Liver (tissue), 9 donors: ENCODE data around the gene SIRT4. TPM values are rescaled to one million over a fixed set of nuclear protein-coding genes. Genes with fewer than 3 reads are reported as not detected.

Experiments
- DNase-seq: peaks from one replicate; pipeline ENCODE4 v3.0.0-alpha.2; 2017; ENCODE audit warnings: low spot score
- H3K27ac ChIP-seq, 2 donors: one replicate each; pipeline ENCODE4 v1.7.0; 2013; ENCODE audit warnings: inconsistent platforms in 2 of 2, low read length in 2 of 2, control low read depth in 1 of 2, low read depth in 1 of 2, mild to moderate bottlenecking in 1 of 2
- H3K27me3 ChIP-seq, 4 donors: one replicate each; pipeline versions ENCODE4 v1.6.1 to v1.7.0; 2013; ENCODE audit warnings: low read length in 3 of 4, inconsistent platforms in 1 of 4, mild to moderate bottlenecking in 1 of 4, moderate library complexity in 1 of 4; ENCODE audit not compliant: control insufficient read depth in 4 of 4, insufficient read depth in 4 of 4
- H3K36me3 ChIP-seq, 4 donors: one replicate each; pipeline versions ENCODE4 v1.6.1 to v1.7.0; 2013; ENCODE audit warnings: low read length in 3 of 4, mild to moderate bottlenecking in 3 of 4, low read depth in 1 of 4, moderate library complexity in 1 of 4; ENCODE audit not compliant: control insufficient read depth in 4 of 4, insufficient read depth in 3 of 4
- H3K4me1 ChIP-seq, 4 donors: one replicate each; pipeline versions ENCODE4 v1.6.1 to v1.7.0; 2013; ENCODE audit warnings: low read length in 3 of 4, mild to moderate bottlenecking in 3 of 4, moderate library complexity in 1 of 4; ENCODE audit not compliant: control insufficient read depth in 4 of 4, insufficient read depth in 4 of 4
- H3K4me3 ChIP-seq, 3 donors: one replicate each; pipeline versions ENCODE4 v1.6.1 to v1.7.0; 2013; ENCODE audit warnings: low read length in 3 of 3, control low read depth in 1 of 3, low read depth in 1 of 3, mild to moderate bottlenecking in 1 of 3
- H3K9ac ChIP-seq, 2 donors: one replicate each; pipeline ENCODE4 v1.7.0; 2013; ENCODE audit warnings: low read length in 2 of 2, mild to moderate bottlenecking in 2 of 2, moderate library complexity in 2 of 2, control low read depth in 1 of 2, low read depth in 1 of 2
- H3K9me3 ChIP-seq, 4 donors: one replicate each; pipeline versions ENCODE4 v1.6.1 to v1.7.0; 2013; ENCODE audit warnings: low read length in 3 of 4; ENCODE audit not compliant: control insufficient read depth in 4 of 4
- EGR1 ChIP-seq, 2 donors: IDR thresholded peaks; 2 replicates each; pipeline ENCODE4 v1.6.1; 2016 to 2018; ENCODE audit warnings: antibody characterized with exemption in 2 of 2, low read depth in 2 of 2
- FOXA1 ChIP-seq: IDR thresholded peaks from 2 replicates; pipeline ENCODE4 v1.6.1; 2016; ENCODE audit warnings: antibody characterized with exemption
- FOXA2 ChIP-seq: IDR thresholded peaks from 2 replicates; pipeline ENCODE4 v1.6.1; 2016; ENCODE audit warnings: antibody characterized with exemption
- GABPA ChIP-seq, 2 donors: IDR thresholded peaks in 1 of 2; conservative IDR thresholded peaks in 1 of 2; 2 replicates each; pipeline ENCODE4 v1.6.1; 2016; ENCODE audit warnings: antibody characterized with exemption in 2 of 2, mild to moderate bottlenecking in 1 of 2, moderate library complexity in 1 of 2
- HNF4A ChIP-seq, 2 donors: conservative IDR thresholded peaks; 2 replicates each; pipeline ENCODE4 v1.6.1; 2016; ENCODE audit warnings: antibody characterized with exemption in 2 of 2, mild to moderate bottlenecking in 2 of 2
- HNF4G ChIP-seq: IDR thresholded peaks from 2 replicates; pipeline ENCODE4 v1.6.1; 2016; ENCODE audit warnings: antibody characterized with exemption
- JUND ChIP-seq, 2 donors: IDR thresholded peaks; 2 replicates each; pipeline ENCODE4 v1.6.1; 2016; ENCODE audit warnings: antibody characterized with exemption in 2 of 2
- NR2F2 ChIP-seq: IDR thresholded peaks from 2 replicates; pipeline ENCODE4 v1.6.1; 2016; ENCODE audit warnings: antibody characterized with exemption
- RAD21 ChIP-seq, 2 donors: IDR thresholded peaks; 2 replicates each; pipeline ENCODE4 v1.6.1; 2016; ENCODE audit warnings: antibody characterized with exemption in 2 of 2, mild to moderate bottlenecking in 2 of 2
- REST ChIP-seq: IDR thresholded peaks from 2 replicates; pipeline ENCODE4 v1.6.1; 2016; ENCODE audit warnings: antibody characterized with exemption, mild to moderate bottlenecking
- RXRA ChIP-seq, 2 donors: IDR thresholded peaks; 2 replicates each; pipeline ENCODE4 v1.6.1; 2017 to 2018; ENCODE audit warnings: antibody characterized with exemption in 2 of 2, mild to moderate bottlenecking in 1 of 2
- SP1 ChIP-seq: IDR thresholded peaks from 2 replicates; pipeline ENCODE4 v1.6.1; 2018; ENCODE audit warnings: antibody characterized with exemption, mild to moderate bottlenecking
- TAF1 ChIP-seq: conservative IDR thresholded peaks from 2 replicates; pipeline ENCODE4 v1.6.1; 2016; ENCODE audit warnings: antibody characterized with exemption, mild to moderate bottlenecking
- YY1 ChIP-seq: IDR thresholded peaks from 2 replicates; pipeline ENCODE4 v1.6.1; 2016; ENCODE audit warnings: antibody characterized with exemption, mild to moderate bottlenecking
- WGBS: extraction: QIAGEN DNeasy Blood & Tissue Kit; methylation state at CpG from one replicate; pipeline ENCODE4 v1.1.7; 2013; 5-methylcytosine and 5-hydroxymethylcytosine counted together
- polyA plus RNA-seq, 2 donors: library from polyadenylated mRNA; stranded (reverse) in 1 of 2; unstranded in 1 of 2; fragments of 200-250 nt in 1 of 2; fragments of >200 nt in 1 of 2; fragmentation: Nextera tagmentation in 1 of 2; extraction: Ambion mirVana in 1 of 2; gene quantifications; one replicate each; pipeline versions ENCODE4 v1.2.1 to v1.2.3, GENCODE V29; 2013 to 2015
- total RNA-seq, 2 donors: library from RNA; depleted of rRNA; stranded (reverse); fragments of >200 nt; gene quantifications; one replicate each; pipeline ENCODE4 v1.2.3, GENCODE V29; 2014
- TF ChIP-seq, protein P1 (sequence below): IDR thresholded peaks from 2 replicates; pipeline ENCODE4 v1.6.1; 2016; ENCODE audit warnings: antibody characterized with exemption
- TF ChIP-seq, protein P2 (sequence below): IDR thresholded peaks from 2 replicates; pipeline ENCODE4 v1.6.1; 2016; ENCODE audit warnings: antibody characterized with exemption
- TF ChIP-seq, protein P3 (sequence below): IDR thresholded peaks from 2 replicates; pipeline ENCODE4 v1.6.1; 2016; ENCODE audit warnings: antibody characterized with exemption
- TF ChIP-seq, protein P4 (sequence below): fragments of 150-350 bp; IDR thresholded peaks from 2 replicates; pipeline ENCODE4 v1.5.1; 2017; ENCODE audit warnings: improper control_type of control experiment, low read depth, low read length; ENCODE audit not compliant: missing input control
- donor health status: healthy.
- donor health status: healthy.
- donor health status: healthy.
- donor health status: healthy.
- donor health status: healthy.

SIRT4 gene
- total and polyA plus RNA-seq, 4 donors = 1.6 to 4.2 (median 1.9) TPM

GRCh38 chr12:120321382-120322202 is 19.5 kb downstream of the SIRT4 start:
- Histone ChIP-seq H3K36me3 (no peaks in the 10 kb centered on the region), H3K9me3 (no peaks in the 10 kb centered on the region), H3K9ac (no peak overlapping the region), H3K4me1 (peaks cover 5 to 38% (median 21%) of the 10 kb centered on the region in 4 donors), H3K27ac (peak overlapping the region; percentile 52 to 59), H3K4me3 (no peak overlapping the region), H3K27me3 (no peaks in the 10 kb centered on the region)
- WGBS = 63% methylated on average over 13 of the region's 13 CpGs
- TF ChIP-seq EGR1 (IDR thresholded peaks at IDR 0.05; ENCODE audit: low read depth in 2 of 2) (peak in 1 of 2 donors; percentile 18), JUND (IDR thresholded peaks at IDR 0.05) (peak; percentile 54 to 86), NR2F2 (peak; percentile 12), HNF4G (peak; percentile 80), RXRA (IDR thresholded peaks at IDR 0.05) (peak; percentile 63 to 79), FOXA2 (peak; percentile 71), FOXA1 (no peak), YY1 (peak; percentile 56), REST (peak; percentile 52), HNF4A (conservative IDR thresholded peaks at IDR 0.05) (peak; percentile 78 to 89), TAF1 (peak; percentile 34), RAD21 (IDR thresholded peaks at IDR 0.05) (peak in 1 of 2 donors; percentile 40), SP1 (peak; percentile 95), GABPA (IDR thresholded peaks at IDR 0.05 in 1 of 2, conservative IDR thresholded peaks at IDR 0.05 in 1 of 2) (peak in 1 of 2 donors; percentile 12)
- TF ChIP-seq, protein P1, sequence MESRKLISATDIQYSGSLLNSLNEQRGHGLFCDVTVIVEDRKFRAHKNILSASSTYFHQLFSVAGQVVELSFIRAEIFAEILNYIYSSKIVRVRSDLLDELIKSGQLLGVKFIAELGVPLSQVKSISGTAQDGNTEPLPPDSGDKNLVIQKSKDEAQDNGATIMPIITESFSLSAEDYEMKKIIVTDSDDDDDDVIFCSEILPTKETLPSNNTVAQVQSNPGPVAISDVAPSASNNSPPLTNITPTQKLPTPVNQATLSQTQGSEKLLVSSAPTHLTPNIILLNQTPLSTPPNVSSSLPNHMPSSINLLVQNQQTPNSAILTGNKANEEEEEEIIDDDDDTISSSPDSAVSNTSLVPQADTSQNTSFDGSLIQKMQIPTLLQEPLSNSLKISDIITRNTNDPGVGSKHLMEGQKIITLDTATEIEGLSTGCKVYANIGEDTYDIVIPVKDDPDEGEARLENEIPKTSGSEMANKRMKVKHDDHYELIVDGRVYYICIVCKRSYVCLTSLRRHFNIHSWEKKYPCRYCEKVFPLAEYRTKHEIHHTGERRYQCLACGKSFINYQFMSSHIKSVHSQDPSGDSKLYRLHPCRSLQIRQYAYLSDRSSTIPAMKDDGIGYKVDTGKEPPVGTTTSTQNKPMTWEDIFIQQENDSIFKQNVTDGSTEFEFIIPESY = peak; percentile 30
- TF ChIP-seq, protein P2, sequence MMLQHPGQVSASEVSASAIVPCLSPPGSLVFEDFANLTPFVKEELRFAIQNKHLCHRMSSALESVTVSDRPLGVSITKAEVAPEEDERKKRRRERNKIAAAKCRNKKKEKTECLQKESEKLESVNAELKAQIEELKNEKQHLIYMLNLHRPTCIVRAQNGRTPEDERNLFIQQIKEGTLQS = peak; percentile 28
- TF ChIP-seq, protein P3, sequence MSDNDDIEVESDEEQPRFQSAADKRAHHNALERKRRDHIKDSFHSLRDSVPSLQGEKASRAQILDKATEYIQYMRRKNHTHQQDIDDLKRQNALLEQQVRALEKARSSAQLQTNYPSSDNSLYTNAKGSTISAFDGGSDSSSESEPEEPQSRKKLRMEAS = peak; percentile 58
- TF ChIP-seq, protein P4, sequence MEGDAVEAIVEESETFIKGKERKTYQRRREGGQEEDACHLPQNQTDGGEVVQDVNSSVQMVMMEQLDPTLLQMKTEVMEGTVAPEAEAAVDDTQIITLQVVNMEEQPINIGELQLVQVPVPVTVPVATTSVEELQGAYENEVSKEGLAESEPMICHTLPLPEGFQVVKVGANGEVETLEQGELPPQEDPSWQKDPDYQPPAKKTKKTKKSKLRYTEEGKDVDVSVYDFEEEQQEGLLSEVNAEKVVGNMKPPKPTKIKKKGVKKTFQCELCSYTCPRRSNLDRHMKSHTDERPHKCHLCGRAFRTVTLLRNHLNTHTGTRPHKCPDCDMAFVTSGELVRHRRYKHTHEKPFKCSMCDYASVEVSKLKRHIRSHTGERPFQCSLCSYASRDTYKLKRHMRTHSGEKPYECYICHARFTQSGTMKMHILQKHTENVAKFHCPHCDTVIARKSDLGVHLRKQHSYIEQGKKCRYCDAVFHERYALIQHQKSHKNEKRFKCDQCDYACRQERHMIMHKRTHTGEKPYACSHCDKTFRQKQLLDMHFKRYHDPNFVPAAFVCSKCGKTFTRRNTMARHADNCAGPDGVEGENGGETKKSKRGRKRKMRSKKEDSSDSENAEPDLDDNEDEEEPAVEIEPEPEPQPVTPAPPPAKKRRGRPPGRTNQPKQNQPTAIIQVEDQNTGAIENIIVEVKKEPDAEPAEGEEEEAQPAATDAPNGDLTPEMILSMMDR = no peak
- DNase-seq = no peak
